Pericardium fibroblast (primary cell): ENCODE measurements around the gene SSC4D. TPM values are rescaled to one million over a fixed set of nuclear protein-coding genes. Genes with fewer than 3 reads are reported as not detected.

Experiments used
- total RNA-seq: library from RNA; depleted of rRNA; stranded (reverse); fragments of >200 nt; gene quantifications from 2 replicates; pipeline ENCODE4 v1.2.3, GENCODE V29; 2015

The SSC4D gene
- total RNA-seq = 0.34 and 1.2 TPM in 2 replicates

GRCh38 chr7:76409537-76409936, at the start of gene SSC4D:
TSS of gene SSC4D (minus strand) at chr7:76409697. CDS start at chr7:76404439, 5,258 bp downstream.

GRCh38 chr7:76424413-76425111, 15.1 kb upstream of the SSC4D start, which contains the start of gene ZP3:
TSS of gene ZP3 (plus strand) at chr7:76424950. CDS start at chr7:76424965, 15 bp downstream.

GRCh38 chr7:76358481-76359110, 50.9 kb downstream of the SSC4D start, which contains the start of gene YWHAG:
TSS of gene YWHAG (minus strand) at chr7:76358991. CDS start at chr7:76358808, 183 bp downstream.

Other genes starting within 250 kb of the SSC4D start
- 2.0 and 2.7 TPM in 2 replicates for gene SRRM3, start 207.8 kb downstream of the SSC4D start, total RNA-seq
- gene HSPB1, start 107.0 kb downstream of the SSC4D start, total RNA-seq = 523 and 837 TPM in 2 replicates
- gene YWHAG, start 50.7 kb downstream of the SSC4D start, total RNA-seq = 53.2 and 54.8 TPM in 2 replicates
- gene ZP3, start 15.3 kb upstream of the SSC4D start, total RNA-seq = 1.4 and 6.5 TPM in 2 replicates
- 6.0 and 17.7 TPM in 2 replicates for gene DTX2, start 52.0 kb upstream of the SSC4D start, total RNA-seq
- 8.6 TPM in 1 of 2 replicates, not detected in the other for gene UPK3B, start 100.9 kb upstream of the SSC4D start, total RNA-seq
- gene SPDYE16, start 133.6 kb upstream of the SSC4D start, total RNA-seq = not detected in 2 replicates
- gene POMZP3, start 217.6 kb upstream of the SSC4D start, total RNA-seq = 0.43 and 4.3 TPM in 2 replicates